Activated T-helper 17 cell treated with anti-CD3 and anti-CD28 coated beads, Interleukin-2, amount 50 U/mL, for 72 hours (primary cell): ENCODE measurements around the gene TBXAS1. TPM values are rescaled to one million over a fixed set of nuclear protein-coding genes. Genes with fewer than 3 reads are reported as not detected.
A peak's percentile ranks its signal among the peaks of the same experiment; 100 is the strongest.
"Not testable (repeated sequence)": the region's sequence is repeated elsewhere in the genome, so short reads cannot be mapped to it uniquely, and the experiment has no call there.

Experiments used
- ATAC-seq: fragments of 150-1000 bp; cut with Tn5 transposase; replicated peaks from 2 replicates; pipeline ENCODE4 v1.10.0; 2021; ENCODE audit warnings: mild to moderate bottlenecking, moderate library complexity
- H3K27ac Mint-ChIP-seq: one replicate; pipeline ENCODE4 v1.8.0; 2022; ENCODE audit warnings: mixed read lengths
- H3K27me3 Mint-ChIP-seq: one replicate; pipeline ENCODE4 v1.8.0; 2022; ENCODE audit warnings: mixed read lengths
- H3K36me3 Mint-ChIP-seq: one replicate; pipeline ENCODE4 v1.8.0; 2022; ENCODE audit warnings: low read depth, mild to moderate bottlenecking, mixed read lengths
- H3K4me1 Mint-ChIP-seq: one replicate; pipeline ENCODE4 v1.8.0; 2022; ENCODE audit warnings: mixed read lengths
- H3K4me3 Mint-ChIP-seq: one replicate; pipeline ENCODE4 v1.8.0; 2022; ENCODE audit warnings: mild to moderate bottlenecking, mixed read lengths
- H3K9me3 Mint-ChIP-seq: one replicate; pipeline ENCODE4 v1.8.0; 2022; ENCODE audit warnings: mixed read lengths
- total RNA-seq, 2 donors: library from RNA; stranded (reverse); gene quantifications; one replicate each; pipeline ENCODE4 v1.2.3, GENCODE V29; 2022

Gene TBXAS1
- total RNA-seq, 2 donors from 2014 or later: 17.8 to 22.0 TPM

GRCh38 chr7:139838276-139838675 lies 9.2 kb downstream of the TBXAS1 start:
- Mint-ChIP-seq H3K27ac (no peak overlapping the region), H3K36me3 (no peaks in the 10 kb centered on the region), H3K4me1 (peaks cover 10% of the 10 kb centered on the region), H3K9me3 (peaks cover 12% of the 10 kb centered on the region), H3K4me3 (no peak overlapping the region), H3K27me3 (no peaks in the 10 kb centered on the region)
- ATAC-seq: no peak

GRCh38 chr7:139838876-139839275 lies 9.8 kb downstream of the TBXAS1 start:
- Mint-ChIP-seq H3K4me3 (no peak overlapping the region), H3K27ac (no peak overlapping the region), H3K27me3 (no peaks in the 10 kb centered on the region), H3K36me3 (no peaks in the 10 kb centered on the region), H3K9me3 (peaks cover 12% of the 10 kb centered on the region), H3K4me1 (peaks cover 10% of the 10 kb centered on the region)
- ATAC-seq: no peak

GRCh38 chr7:139840776-139841175 lies 11.7 kb downstream of the TBXAS1 start:
- H3K36me3 Mint-ChIP-seq: no peaks in the 10 kb centered on the region
- peaks cover 5% of the 10 kb centered on the region for H3K9me3 Mint-ChIP-seq
- peaks cover 10% of the 10 kb centered on the region for H3K4me1 Mint-ChIP-seq
- no peak overlapping the region for H3K4me3 Mint-ChIP-seq
- H3K27ac Mint-ChIP-seq: no peak overlapping the region
- H3K27me3 Mint-ChIP-seq: no peaks in the 10 kb centered on the region
- ATAC-seq: no peak

- ATAC-seq: no peak
- H3K4me1 Mint-ChIP-seq: peaks cover 9% of the 10 kb centered on the region
- no peak overlapping the region for H3K27ac Mint-ChIP-seq
- H3K9me3 Mint-ChIP-seq: peaks cover 3% of the 10 kb centered on the region
- no peaks in the 10 kb centered on the region for H3K27me3 Mint-ChIP-seq
- no peak overlapping the region for H3K4me3 Mint-ChIP-seq
- no peaks in the 10 kb centered on the region for H3K36me3 Mint-ChIP-seq
Observed at GRCh38 chr7:139842401-139843210, 13.5 kb downstream of the TBXAS1 start.

- H3K36me3 Mint-ChIP-seq, ATAC-seq, H3K4me3 Mint-ChIP-seq, H3K9me3 Mint-ChIP-seq, H3K27ac Mint-ChIP-seq, H3K4me1 Mint-ChIP-seq, H3K27me3 Mint-ChIP-seq: not testable (repeated sequence)
Observed at GRCh38 chr7:139843211-139843537, 14.1 kb downstream of the TBXAS1 start.

- Mint-ChIP-seq H3K27ac (no peak overlapping the region), H3K27me3 (no peaks in the 10 kb centered on the region), H3K4me3 (no peak overlapping the region), H3K36me3 (no peaks in the 10 kb centered on the region), H3K4me1 (peaks cover 4% of the 10 kb centered on the region), H3K9me3 (peaks cover 4% of the 10 kb centered on the region)
- no peak for ATAC-seq
Observed at GRCh38 chr7:139844779-139845442, 15.8 kb downstream of the TBXAS1 start.

GRCh38 chr7:139845443-139845805 lies 16.4 kb downstream of the TBXAS1 start:
- Mint-ChIP-seq H3K9me3 (peaks cover 4% of the 10 kb centered on the region), H3K4me1 (peaks cover 4% of the 10 kb centered on the region), H3K27ac (no peak overlapping the region), H3K4me3 (no peak overlapping the region), H3K27me3 (no peaks in the 10 kb centered on the region), H3K36me3 (no peaks in the 10 kb centered on the region)
- no peak for ATAC-seq

GRCh38 chr7:139846297-139846696 lies 17.2 kb downstream of the TBXAS1 start:
- ATAC-seq: no peak
- no peak overlapping the region for H3K4me3 Mint-ChIP-seq

GRCh38 chr7:139848274-139848673 lies 19.2 kb downstream of the TBXAS1 start:
- no peak overlapping the region for H3K4me3 Mint-ChIP-seq
- no peak for ATAC-seq
- H3K4me1 Mint-ChIP-seq: peaks cover 7% of the 10 kb centered on the region
- H3K27me3 Mint-ChIP-seq: no peaks in the 10 kb centered on the region
- H3K9me3 Mint-ChIP-seq: peaks cover 4% of the 10 kb centered on the region
- no peak overlapping the region for H3K27ac Mint-ChIP-seq
- no peaks in the 10 kb centered on the region for H3K36me3 Mint-ChIP-seq

More at GRCh38 chr7:139846297-139846696, 17.2 kb downstream of the TBXAS1 start:
- no peak overlapping the region for H3K27ac Mint-ChIP-seq
- H3K9me3 Mint-ChIP-seq: peaks cover 4% of the 10 kb centered on the region
- peaks cover 4% of the 10 kb centered on the region for H3K4me1 Mint-ChIP-seq
- H3K27me3 Mint-ChIP-seq: no peaks in the 10 kb centered on the region
- no peaks in the 10 kb centered on the region for H3K36me3 Mint-ChIP-seq

- H3K4me1 Mint-ChIP-seq: peaks cover 26% of the 10 kb centered on the region
- no peaks in the 10 kb centered on the region for H3K36me3 Mint-ChIP-seq
- no peak overlapping the region for H3K27ac Mint-ChIP-seq
- H3K9me3 Mint-ChIP-seq: peaks cover 4% of the 10 kb centered on the region
- H3K4me3 Mint-ChIP-seq: no peak overlapping the region
- no peaks in the 10 kb centered on the region for H3K27me3 Mint-ChIP-seq
- ATAC-seq: no peak
Observed at GRCh38 chr7:139850906-139851305, 21.8 kb downstream of the TBXAS1 start.

GRCh38 chr7:139851770-139852481 lies 22.9 kb downstream of the TBXAS1 start:
- no peak for ATAC-seq
- no peak overlapping the region for H3K4me3 Mint-ChIP-seq
- H3K4me1 Mint-ChIP-seq: peaks cover 32% of the 10 kb centered on the region
- peaks cover 4% of the 10 kb centered on the region for H3K9me3 Mint-ChIP-seq
- no peak overlapping the region for H3K27ac Mint-ChIP-seq
- no peaks in the 10 kb centered on the region for H3K36me3 Mint-ChIP-seq
- H3K27me3 Mint-ChIP-seq: no peaks in the 10 kb centered on the region

- no peaks in the 10 kb centered on the region for H3K36me3 Mint-ChIP-seq
- no peaks in the 10 kb centered on the region for H3K27me3 Mint-ChIP-seq
- H3K27ac Mint-ChIP-seq: no peak overlapping the region
- no peak overlapping the region for H3K4me3 Mint-ChIP-seq
- H3K4me1 Mint-ChIP-seq: peaks cover 31% of the 10 kb centered on the region
- no peak for ATAC-seq
- H3K9me3 Mint-ChIP-seq: peaks cover 3% of the 10 kb centered on the region
Observed at GRCh38 chr7:139852482-139852845, 23.4 kb downstream of the TBXAS1 start.

- no peaks in the 10 kb centered on the region for H3K9me3 Mint-ChIP-seq
- no peaks in the 10 kb centered on the region for H3K27me3 Mint-ChIP-seq
- H3K27ac Mint-ChIP-seq: peak overlapping the region; percentile 89
- ATAC-seq: no peak
- H3K4me3 Mint-ChIP-seq: peak overlapping the region; percentile 69
- H3K4me1 Mint-ChIP-seq: peaks cover 28% of the 10 kb centered on the region
- H3K36me3 Mint-ChIP-seq: no peaks in the 10 kb centered on the region
Observed at GRCh38 chr7:139853506-139854123, 24.6 kb downstream of the TBXAS1 start.

- H3K4me1 Mint-ChIP-seq: peaks cover 28% of the 10 kb centered on the region
- peak overlapping the region; percentile 89 for H3K27ac Mint-ChIP-seq
- ATAC-seq: peak; percentile 25
- H3K9me3 Mint-ChIP-seq: no peaks in the 10 kb centered on the region
- H3K36me3 Mint-ChIP-seq: no peaks in the 10 kb centered on the region
- H3K27me3 Mint-ChIP-seq: no peaks in the 10 kb centered on the region
- H3K4me3 Mint-ChIP-seq: peak overlapping the region; percentile 69
Observed at GRCh38 chr7:139854124-139854511, 25.1 kb downstream of the TBXAS1 start.
